Activated CD8-positive, alpha-beta memory T cell treated with anti-CD3 and anti-CD28 coated beads, Interleukin-2, amount 50 U/mL, for 24 hours (primary cell): Measurements from ENCODE around the gene CASKIN1.
"Not testable (repeated sequence)": the region's sequence is repeated elsewhere in the genome, so short reads cannot be mapped to it uniquely, and the experiment has no call there.

ENCODE experiments used
- DNase-seq: peaks from one replicate; pipeline ENCODE4 v3.0.0-alpha.2; 2020; ENCODE audit errors: extremely low read depth

CASKIN1 gene

DNA sequence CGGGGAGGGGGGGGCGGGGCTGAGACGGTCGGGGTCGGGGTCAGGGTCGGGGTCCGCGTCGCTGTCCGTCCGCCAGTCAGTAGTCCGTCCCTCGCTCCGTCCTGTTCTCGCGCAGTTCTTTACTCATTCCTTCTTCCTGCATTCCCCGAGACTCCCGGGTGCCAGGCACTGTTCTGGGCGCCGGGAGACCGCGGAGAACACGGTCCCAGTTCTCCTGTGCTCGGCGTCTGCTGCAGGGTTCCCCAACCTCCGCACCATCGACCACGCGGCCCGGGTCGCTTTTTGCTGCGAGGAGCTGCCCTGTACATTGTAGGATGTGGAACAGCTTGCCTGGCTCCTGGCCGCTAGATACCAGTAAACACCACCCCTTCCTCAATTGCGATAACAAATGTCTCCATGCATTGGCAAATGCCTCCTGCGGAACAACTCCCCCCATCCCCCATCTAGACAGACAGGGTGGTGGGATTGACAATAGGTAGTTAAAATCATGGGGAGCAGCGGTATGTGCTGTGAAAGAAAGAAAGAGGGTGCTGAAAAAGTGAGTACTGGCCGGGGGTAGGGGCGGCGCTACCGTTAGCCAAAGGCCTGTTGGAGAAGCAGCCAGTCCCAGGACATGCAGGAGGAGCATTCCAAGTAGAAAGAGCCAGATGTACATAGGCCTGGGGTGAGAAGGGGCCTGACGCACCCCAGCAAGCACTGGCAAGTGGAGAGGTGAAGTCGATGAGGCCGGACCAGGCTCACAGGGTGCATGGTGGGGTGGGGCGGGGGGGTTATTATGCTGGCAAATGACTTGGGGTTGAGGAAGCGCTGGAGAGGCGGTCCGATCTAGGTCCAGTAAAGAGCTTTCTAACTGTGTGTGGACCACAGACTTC, 40.2 kb downstream of the CASKIN1 start:
- no peak for DNase-seq

DNA sequence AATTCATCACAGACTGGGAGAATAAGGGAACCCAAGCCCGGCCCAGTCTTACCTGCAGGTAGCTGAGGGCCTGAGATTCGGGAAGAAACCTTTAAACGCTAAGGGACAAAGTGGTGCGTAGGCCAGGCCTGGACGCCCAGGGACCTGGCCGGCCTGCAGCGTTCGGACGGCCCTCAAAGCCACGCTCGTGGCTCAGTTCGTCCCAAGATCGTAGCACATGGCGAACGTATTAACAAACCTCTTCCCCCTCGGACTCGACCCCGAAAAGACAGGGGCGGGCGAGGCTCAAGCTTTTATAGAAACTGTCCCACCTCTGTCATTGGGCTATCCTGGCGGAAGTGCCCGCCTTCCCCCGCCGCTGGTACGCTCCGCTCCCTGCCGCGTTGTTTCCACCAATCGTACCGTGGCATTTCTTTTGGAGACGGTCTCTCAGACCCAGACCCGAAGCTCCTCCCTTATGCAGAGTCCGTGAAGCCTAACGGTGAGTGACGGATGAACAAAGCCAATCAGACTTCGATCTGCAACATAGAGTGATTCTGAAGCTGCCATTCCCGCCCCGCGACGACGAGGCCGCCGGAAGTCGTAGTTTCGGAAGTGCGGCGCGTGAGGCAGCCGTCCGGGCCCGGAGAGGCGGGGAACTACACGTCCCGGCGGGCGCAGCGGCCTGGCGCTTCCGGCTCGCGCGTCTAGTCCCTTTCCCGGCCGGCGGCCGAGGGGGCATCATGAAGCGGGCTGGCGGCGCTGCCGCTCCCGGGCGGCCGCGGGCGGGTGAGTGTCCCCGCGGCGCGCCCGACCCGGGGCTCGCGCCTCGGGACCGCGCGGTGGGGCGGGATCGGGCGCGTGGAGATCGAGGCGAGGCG, 41.1 kb downstream of the CASKIN1 start, which contains the start of gene TRAF7:
TRAF7 (plus strand) TSS at position 692 of the 860 bp plus-strand sequence. CDS start 8,139 bp downstream, outside the sequence.
- DNase-seq: peak; percentile 95

DNA sequence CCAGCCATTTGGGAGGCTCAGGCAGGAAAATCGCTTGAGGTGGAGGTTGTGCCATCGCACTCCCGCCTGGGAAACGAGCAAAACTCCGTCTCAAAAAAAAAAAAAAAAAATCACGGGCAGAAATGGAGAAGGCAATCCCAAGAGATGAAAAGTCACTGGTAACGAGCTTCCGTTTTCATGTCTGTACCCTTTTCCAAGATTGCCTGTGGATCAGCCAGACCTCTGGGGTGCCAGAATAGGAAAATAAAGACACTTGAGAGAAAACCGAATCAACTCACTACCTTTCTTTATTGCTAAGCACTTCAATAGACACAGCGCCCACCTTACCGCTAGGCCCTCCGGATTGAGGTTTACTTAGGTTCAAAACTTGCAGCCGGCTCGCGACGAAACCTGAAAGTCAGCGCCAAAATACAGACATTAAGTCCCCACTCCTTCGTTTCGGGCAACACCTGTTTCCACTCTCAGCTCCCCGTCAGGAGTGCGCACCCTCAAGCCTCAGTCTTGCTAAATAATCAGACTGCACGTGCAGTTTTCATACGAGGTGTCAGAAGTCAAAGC, 41.8 kb downstream of the CASKIN1 start:
- no peak for DNase-seq

DNA sequence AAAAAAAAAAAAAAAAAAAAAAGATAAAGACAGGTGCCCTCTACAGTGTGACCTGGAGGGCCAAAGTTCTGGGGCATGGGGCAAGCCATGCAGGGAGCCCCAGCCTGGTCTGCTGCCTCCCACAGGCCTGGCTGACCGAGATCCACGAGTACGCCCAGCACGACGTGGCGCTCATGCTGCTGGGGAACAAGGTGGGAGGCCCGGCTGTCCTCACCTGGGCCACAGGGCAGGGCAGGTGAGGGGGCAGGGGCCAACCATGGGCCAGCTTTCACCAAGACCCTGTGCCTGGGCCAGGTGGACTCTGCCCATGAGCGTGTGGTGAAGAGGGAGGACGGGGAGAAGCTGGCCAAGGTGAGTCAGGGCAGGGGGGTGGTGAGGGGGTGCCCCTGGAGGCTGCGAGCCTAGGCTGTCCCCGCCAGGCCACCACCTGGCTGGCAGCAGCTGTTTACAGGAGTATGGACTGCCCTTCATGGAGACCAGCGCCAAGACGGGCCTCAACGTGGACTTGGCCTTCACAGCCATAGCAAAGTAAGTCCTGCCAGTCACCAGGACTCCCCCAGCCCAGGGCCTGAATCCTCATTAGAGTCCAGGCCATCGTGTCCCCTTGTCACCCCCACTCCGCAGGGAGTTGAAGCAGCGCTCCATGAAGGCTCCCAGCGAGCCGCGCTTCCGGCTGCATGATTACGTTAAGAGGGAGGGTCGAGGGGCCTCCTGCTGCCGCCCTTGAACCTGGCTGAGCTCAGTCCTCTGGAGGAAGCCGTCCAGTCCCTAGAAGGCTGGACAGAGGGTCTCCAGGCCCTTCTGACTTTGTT, 43.5 kb downstream of the CASKIN1 start:
- no peak for DNase-seq

DNA sequence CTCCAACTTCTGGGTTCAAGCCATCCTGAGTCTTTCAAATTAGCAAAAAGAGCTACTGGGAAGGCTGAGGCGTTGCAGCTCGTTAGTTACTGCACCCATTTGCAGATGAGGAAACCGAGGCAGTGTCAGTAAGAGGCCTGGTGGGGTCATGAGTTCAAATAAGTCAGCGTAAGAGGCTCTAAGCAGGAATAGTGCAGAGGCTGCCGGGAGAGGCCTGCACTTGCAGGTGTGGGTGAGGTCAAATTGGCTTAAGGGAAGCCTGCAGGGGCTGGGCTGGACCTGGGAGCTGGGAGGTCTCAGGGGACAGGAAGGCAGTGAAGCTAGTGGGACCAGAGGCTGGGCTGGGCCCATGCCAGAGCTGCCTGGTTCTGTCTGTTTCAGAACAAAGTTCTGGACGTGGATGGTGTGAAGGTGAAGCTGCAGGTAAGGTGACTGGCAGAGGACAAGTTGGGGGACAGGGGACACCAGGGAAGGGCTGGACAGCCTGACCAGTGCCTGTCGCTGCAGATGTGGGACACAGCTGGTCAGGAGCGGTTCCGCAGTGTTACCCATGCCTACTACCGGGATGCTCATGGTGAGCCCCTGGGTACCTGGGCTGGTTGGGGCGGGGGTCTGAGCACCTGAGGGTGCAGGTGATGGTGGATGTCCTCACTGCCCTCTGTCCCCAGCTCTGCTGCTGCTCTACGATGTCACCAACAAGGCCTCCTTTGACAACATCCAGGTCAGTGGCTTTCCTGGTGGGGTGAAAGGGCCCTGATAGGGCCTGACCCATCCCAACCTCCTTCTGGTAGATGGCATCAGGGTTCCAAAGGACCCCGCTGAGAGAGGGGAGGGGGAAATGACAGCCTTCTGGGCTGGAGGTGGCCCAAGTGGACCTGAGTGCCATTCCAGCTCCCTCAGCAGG, 45.0 kb downstream of the CASKIN1 start:
- DNase-seq: no peak

DNA sequence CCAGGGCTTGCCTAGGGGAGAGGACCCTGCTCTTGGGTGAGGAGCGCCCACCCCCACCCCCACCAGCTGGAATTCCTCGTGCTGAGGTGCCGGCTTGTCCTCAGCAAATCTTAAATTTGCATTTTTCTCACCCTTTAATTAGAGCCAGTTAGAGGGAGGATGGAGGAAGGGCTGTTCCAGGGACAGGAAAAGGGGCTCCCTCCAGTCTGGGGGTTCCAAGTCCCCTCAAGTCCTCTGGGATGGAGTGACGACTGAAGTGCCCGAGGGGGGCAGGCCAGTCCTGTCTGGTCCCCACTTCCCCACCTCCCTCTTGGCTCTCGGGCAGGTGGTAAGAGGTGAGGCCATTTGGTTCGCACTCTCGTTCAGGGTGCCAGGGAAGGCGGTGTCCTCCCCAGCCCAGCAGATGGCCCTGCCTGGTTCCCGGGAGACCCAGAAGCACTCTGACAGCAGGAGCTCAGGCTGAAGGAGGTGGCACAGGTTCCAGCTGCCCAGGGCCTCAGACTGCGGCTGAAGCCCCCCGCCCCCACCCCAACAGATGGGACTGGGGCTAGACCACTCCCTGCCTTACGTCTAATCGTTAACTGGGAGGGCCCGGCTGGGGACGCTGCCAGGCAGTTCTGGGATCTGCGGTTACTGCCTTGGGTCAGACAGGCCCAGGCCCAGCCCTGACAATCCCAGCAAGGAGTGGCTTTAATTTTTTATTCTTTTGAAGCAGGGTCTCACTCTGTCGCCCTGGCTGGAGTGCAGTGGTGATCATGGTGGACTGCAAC, 45.8 kb downstream of the CASKIN1 start:
- no peak for DNase-seq

DNA sequence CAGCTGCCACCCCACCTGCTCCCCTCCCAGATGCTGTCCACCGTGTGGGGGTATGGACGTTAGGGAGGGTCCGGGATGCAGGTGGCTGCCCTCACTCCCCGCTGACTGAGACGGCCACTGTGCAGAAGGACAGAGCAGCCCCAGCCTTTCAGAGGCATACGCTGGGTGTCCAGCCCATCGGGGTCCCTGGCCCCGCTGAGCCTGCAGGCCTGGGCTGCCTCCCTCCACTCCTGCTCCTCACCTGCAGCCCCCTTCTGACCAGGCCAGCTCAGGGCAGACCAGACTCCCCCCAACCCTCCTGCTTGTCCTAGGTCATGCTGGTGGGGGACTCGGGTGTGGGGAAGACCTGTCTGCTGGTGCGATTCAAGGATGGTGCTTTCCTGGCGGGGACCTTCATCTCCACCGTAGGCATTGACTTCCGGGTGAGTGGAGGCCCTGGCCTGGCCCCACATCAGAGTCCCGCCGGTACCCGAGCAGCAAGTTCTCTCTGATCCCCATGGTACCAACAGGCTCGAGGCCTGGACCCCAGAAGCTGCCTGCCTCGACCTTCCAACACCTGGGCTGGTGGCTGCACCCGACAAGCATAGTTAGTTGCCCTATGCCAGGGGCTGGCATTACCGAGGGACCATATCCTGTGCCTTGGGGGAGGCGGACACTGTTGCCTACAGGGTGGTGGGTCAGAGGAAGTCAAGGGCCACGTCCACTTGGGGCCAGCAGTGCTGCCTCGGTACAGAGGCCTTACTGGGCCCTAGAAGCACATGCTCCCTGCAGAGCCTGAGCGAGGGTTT, 46.6 kb downstream of the CASKIN1 start:
- DNase-seq: no peak

DNA sequence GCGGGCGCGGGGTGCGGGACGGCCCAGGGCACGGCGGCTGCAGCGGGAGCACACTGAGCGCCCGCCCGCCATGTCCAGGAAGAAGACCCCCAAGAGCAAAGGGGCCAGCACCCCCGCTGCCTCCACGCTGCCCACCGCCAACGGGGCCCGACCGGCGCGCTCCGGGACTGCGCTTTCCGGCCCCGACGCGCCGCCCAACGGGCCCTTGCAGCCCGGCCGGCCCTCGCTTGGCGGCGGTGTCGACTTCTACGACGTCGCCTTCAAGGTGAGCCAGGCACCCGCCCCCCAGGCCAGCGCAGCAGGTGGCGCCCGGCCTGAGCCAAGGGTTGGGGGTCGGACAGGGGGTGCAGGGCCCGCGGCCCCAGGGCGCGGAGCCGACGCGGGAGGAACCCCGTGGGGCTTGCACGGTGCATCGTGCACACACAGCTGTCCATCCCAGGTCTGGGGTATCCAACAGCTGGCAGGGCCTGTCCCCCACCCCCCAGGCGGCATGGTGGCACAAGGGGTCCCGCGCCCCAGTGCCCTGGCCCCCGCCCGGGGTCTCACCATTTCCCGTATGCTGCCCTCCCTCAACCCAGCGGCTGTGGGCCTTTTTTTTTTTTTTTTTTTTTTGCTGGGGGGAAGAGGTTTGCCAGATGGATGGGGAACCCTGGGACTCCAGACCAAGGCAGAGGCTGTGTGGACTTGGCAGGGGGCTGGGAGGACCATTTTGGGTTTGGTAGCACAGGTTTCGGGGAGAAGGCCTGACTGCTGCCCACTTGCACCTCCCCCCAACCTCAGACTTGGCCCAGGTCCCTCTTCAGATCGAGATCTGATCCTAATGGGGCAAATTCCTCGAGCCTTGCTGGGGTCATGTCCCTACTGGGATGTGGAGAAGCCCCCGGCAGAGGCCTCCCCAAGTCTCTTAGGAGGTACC, 47.4 kb downstream of the CASKIN1 start:
- no peak for DNase-seq

DNA sequence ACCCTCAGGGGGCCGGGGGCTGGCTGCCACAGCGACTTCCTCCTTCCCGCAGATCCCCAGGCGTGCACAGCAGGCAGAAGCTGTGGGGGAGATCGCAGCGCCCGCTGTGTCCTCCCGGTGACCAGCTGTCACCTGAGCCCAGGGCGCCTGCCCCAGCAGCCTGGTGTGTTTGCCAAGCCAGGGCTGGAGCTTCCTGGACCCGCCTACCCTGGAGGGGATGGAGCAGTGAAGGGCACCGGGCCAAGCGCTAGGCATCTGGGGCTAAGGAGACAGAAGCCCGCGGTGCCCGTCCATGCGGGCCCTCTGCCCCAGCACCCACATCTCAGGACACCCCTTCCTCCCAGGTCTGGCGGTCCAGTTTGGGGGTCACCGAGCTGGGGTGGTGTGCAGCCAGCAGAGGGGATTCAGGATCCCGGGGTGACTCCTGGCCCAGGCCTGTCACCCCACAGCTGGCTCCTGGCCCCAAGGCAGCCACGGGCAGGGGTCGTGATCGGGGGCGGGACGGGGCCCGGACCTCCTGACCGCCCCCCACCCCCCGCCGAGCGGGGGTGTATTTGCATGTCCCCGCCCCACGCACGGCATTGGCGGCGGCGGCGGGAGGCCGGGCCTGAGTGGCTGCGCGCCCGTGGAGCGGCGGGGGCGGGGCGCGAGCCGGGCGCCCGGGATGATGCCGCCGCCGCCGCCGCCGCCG, 48.3 kb downstream of the CASKIN1 start, which contains the start of gene RAB26:
RAB26 (plus strand) TSS at position 645 of the 691 bp plus-strand sequence. CDS start 159 bp downstream, outside the sequence.
- no peak for DNase-seq

DNA sequence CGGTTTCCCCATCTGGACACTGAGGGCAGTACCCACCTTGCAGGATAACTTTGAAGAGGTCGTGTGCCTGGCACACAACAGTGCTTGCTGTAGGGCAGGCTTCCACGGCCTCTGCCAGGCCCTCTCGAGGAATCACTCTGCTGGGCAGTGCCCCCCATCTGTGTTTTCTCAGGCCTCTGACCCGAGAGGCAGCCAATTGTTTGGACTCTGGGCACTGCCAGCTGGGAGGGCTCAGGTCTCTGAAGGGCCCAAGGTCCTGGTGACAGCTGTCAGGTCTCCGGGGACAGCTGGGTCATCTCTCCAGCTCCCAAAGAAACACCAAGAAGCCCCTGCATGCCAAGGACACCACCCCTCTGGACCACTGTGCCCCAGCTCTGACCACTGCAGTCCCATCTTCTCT, 49.0 kb downstream of the CASKIN1 start:
- no peak for DNase-seq

DNA sequence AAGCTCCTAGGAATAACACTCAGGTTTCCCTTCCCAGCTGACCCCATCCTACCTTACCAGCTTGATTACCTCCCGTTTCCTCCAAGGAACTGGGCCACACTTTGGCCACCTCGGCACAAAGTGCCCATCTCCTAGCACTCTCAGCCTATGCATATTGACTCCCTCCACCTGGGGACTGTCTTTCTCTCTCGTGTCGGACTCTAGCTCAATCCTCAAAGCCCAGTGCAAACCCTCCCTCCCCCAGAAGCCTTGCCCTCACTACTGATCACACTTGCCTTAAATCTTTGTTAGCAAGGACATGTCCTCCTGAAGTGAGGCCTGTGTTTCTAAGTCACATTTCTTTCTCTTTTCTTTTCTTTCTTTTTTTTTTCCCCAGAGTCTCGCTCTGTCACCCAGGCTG, 50.6 kb downstream of the CASKIN1 start:
- no peak for DNase-seq

DNA sequence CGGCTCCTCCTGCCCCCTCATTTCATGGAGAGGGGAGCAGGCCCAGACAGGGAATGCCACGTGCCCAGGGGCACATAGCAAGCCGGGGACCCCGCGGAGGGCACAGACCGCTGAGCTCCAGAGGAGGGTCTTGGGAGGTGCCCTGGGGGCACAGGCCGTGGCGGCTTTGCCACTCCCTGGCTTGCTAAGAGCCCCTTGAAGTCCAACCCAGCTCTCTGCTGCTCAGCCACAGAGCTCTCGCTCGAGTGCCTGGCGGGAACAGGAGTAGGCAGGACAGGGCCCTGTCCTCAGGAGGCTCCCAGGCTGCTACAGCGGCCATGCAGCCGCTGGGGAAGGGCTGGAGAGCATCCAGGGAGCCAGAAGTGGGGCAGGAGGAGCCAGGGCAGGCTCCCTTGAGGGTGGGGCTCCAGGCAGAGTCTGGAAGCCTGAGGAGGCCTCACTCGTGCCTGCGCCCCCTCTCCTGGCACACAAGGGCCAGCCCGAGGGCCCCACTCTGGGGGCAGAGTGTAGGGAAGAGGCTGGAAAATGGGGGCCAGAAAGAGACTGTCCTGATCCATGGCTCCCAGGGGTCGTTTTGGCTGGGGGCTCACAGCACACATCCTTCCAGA, 52.4 kb downstream of the CASKIN1 start:
- DNase-seq: no peak

DNA sequence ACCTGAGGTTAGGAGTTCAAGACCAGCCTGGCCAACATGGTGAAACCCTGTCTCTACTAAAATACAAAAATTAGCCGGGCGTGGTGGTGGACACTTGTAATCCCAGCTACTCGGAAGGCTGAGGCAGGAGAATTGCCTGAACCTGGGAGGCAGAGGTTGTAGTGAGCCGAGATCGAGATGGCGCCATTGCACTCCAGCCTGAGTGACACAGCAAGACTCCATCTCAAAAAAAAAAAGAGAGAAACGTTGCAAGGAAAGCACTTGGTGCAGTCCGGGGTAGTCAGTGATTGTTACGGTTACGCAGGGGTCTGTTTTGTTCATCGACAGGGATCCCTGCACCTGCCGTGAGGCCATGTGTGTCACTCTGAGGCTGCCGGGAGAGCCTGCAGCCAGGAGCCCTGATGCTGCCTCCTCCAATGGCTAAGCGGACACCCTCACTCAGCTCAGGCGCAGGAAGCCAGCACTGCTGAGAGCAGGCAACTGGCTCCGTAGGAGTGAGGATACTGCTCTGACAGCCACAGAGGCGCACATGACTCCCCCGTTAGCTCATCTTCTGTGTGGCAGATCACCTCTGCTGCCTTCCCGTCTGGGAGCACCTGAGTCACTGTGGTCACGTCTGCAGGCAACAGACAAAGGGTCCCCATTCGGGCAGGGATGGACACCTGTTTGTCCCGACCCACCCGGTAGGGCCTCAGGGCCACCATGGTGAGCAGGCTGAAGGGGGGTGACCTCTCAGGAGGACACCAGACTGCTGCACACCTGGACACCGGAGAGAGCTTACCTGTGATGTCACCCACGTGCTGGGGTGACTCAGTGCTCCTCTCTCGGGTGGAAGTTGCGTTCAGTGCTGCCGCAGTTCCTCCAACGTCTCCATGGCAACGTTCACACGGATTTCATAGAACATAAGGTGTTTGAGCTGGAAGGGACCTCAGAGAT, 53.2 kb downstream of the CASKIN1 start:
- no peak for DNase-seq

DNA sequence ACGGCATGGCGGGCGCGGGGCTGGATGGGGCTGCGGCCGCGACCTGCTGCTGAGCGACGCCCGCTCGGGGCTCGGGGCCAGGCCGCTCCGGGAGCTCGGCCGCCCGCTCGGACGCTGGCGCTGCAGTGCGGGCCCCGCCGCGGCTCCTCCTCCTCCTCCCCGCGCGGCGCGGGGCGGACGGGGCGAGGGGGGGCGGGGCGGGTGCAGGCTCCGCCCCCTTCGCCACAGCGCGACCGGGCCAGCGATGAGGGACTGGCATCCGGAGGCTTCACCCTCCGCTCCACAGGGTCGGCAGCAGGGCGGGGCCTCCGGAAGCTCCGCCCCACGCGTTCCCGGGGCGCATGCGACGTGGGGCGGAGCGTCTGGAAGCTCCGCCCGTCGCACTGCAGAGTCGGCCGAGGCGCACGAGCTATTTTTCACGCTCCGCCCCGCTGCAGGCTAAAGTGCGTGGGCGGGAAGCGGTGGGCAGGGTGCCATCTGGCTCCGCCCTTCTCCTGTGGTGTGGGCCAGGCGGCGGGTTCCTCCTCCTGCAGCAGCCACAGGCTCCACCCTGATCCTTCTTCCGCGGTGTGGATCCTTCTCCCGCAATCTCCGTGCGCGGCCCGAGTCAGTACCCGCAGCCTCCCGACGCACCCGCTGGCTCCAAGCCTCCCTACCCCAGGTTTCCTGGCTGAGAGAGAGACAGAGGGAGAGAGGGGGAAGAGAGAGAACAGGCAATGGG, 60.5 kb downstream of the CASKIN1 start, which contains the start of gene PKD1:
PKD1 (minus strand) TSS at position 129 of the 721 bp plus-strand sequence. CDS start 209 bp downstream, outside the sequence.
- peak; percentile 91 for DNase-seq

DNA sequence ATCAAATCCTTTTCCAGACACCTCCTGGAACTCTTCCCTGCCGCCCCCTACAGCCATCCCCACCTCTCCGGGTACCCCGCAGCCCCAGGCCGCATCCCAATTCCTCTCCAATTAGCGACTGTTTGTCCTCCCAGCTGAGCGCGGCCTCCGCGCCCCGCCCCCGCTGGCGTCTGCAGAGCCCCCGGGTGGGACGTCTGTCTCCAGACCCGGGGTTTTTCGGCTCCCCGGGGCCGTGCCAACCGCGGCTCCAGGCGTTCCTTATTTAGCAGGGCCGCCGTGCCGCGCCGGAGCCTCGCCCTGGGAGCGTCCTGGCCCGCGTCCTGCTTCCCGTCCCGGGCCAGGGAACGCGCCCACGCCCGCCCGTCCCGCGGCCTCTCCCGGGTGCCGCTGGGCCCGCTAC, 61.3 kb downstream of the CASKIN1 start:
- not testable (repeated sequence) for DNase-seq
